ENCODE data around the gene PLEK.

PLEK gene

DNA sequence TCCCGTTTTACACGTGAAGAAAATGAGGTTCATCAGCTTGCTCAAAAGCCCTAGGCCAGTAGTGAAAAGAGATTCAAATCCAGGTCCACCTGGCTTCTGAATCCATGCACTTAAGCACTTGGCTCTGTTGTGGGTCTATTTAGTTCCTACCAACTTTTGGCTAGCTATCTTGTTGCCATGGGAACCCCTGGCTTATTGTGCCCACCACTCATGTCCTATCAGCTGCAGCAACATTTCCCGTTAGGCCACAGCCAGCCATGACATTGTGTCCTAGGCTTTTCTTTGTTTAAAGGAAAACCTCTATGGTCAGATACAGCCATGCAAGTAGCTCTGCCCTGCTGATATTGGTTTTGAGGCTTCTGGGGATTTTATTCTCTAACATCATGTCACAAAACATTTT is 49.8 kb downstream of the PLEK start:
- DNase-seq (ENCODE audit: low read depth, low spot score) = no peak

DNA sequence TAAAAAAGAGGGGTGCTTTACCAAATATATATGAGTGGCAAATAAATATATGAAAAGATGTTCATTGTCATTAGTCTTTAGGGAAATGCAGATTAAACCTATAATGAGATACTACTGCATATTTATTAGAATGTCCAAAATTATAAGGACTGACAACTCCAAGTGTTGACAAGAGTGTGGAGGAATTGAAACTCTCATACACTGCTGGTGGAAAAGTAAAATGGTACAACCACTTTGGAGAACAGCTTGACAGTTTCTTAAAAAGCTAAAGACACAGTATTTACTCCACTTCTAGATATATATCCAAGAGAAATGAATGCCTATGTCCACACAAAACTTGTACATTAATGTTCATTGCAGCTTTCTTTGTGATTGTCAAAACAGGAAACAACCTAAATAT is 50.4 kb downstream of the PLEK start:
- no peak for DNase-seq (ENCODE audit: low read depth, low spot score)

GRCh38 chr2:68416081-68416675 is 51.1 kb downstream of the PLEK start:
- DNase-seq (ENCODE audit: low read depth, low spot score) = no peak

- DNase-seq (ENCODE audit: low read depth, low spot score) = no peak
These were observed 52.8 kb downstream of the PLEK start for GRCh38 chr2:68417926-68418325.

GRCh38 chr2:68418419-68418818 is 53.3 kb downstream of the PLEK start:
- DNase-seq (ENCODE audit: low read depth, low spot score) = no peak

- DNase-seq (ENCODE audit: low read depth, low spot score) = no peak
These were observed 53.8 kb downstream of the PLEK start for GRCh38 chr2:68418855-68419254.

DNA sequence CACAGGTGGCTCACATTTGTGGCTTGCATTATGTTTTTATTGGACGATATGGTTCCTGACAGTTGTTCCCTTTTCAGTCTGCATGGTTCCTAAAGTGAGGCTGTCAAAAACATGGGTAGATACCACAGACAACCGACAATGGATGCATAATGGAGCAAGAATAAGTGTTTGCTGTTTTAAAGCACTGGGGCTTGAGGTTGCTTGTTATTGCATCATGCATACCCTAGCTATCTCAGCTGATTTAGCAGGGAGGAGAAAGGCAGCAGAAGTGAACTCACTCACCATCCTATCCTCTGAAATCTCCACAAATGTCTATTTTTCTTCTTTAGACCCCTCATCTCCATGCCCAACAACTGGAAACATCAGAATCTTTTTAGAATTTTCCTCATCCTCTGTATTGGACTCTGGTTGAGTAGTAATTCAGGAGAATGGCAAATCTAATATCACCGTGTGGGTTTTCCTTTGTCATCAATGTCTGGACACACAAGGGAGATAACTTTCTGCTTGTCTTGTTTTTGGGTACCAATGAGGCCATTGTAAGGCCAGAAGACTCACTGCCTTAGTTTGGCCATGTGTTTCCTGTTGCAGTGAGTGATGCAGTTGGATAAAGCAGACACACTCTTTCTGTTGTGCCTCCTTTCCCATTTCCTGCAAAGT is 55.3 kb downstream of the PLEK start:
- no peak for DNase-seq (ENCODE audit: low read depth, low spot score)

DNA sequence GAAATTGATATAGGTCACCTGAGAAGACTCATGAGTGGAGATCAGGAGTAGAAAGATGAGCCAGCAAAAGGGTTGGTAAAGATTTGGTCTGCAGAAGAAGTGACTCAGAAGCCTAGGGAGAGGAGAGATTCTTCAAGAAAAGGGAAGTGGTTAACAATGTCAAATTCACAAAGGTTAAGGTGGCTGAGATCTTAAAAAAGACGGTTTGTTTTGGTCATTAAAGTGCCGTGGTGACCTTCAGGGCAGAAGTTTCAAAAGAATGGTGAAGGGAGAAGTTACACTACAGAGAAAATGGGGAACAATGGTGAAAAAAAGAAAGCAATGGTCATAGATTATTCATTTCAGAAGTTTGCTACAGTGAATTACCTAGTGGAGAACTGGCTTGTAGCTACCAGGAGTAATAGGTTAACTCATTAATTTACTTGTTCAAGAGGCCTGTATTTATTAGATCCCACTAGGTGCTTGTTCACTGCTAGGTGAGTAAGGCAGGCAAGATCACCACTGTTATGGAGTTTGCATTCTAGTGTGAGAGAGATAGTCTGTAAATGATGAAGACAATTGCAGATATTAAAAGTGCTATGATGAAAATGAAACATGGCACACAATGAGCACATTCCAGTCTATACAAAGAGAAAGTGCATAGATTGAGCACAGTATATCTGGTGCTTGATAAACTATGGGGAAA is 59.0 kb downstream of the PLEK start:
- DNase-seq (ENCODE audit: low read depth, low spot score) = no peak

GRCh38 chr2:68425503-68425902 is 60.4 kb downstream of the PLEK start:
- no peak for DNase-seq (ENCODE audit: low read depth, low spot score)

DNA sequence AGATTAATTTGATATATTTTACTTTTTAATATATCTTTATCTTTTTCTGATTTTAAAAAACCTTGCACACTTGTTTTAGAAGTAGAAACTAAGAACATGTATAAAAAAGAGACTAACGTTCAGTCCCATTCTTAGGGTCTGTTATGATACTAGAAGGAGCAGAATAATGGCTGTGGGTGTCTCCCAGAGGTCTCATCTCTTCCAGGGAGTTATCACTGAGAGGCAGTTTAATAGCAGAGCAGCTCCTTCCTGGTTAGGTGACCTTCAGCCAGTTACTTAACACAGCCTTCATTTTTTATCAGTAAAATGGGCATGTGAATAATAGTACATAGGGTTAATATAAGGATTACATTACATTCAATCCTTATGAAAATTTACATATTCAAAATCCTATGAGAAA is 61.4 kb downstream of the PLEK start:
- no peak for DNase-seq (ENCODE audit: low read depth, low spot score)

DNA sequence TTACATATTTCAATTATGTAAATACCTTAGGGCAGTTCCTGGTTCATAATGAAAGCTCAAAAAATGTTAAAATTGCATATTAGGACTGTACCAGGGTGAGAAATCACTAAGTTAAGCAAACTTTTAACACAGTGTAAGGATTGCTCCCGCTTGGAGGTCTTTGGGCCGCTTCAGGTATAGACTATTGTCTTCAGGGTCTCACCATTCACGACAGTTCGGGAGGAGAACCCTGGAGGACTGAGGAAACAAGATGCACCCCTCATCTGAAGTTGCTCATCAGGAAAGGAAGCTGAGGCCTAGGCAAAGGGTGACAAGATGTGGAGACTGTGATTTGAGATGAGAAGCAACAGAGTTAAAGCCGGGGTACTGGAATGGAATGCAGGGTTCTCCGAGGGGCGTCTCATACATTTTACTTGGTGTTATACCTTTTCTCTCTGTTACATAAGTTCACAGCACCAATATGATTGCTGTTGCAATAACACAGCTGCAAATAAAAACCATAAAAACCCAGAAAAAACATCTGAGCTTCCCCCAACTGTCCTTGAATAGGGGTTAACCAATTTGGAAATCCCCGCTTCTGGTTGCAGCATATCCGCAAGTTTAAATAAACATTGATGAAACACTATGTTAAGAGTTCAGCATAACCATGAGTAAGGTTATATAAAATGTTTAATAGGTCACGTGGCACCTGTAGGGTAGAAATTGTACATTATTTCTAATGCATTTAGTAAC is 61.9 kb downstream of the PLEK start:
- DNase-seq (ENCODE audit: low read depth, low spot score) = no peak

GRCh38 chr2:68428126-68428525 is 63.0 kb downstream of the PLEK start:
- no peak for DNase-seq (ENCODE audit: low read depth, low spot score)

- no peak for DNase-seq (ENCODE audit: low read depth, low spot score)
These were observed 63.7 kb downstream of the PLEK start for GRCh38 chr2:68428746-68429145.

DNA sequence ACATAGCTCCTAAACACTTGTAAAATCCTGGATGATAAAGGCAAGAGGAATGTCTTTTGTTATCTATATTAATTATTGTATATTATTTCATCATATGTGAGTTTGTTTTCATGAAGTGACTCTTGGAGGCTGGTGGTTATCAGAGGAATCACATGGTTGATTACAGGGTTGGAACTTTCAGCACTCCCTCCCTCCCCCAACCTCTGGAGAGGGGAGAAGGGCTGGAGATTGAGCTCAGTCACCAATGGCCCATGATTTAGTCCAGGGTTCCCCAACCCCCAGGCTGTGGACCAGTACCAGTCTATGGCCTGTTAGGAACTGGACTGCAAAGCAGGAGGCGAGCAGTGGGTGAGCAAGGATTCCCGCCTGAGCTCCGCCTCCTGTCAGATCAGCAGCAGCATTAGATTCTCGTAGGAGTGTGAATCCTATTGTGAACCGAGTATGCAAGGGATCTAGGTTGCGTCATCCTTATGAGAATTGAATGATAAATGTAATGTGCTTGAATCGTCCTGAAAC is 64.3 kb downstream of the PLEK start:
- DNase-seq (ENCODE audit: low read depth, low spot score) = no peak

DNA sequence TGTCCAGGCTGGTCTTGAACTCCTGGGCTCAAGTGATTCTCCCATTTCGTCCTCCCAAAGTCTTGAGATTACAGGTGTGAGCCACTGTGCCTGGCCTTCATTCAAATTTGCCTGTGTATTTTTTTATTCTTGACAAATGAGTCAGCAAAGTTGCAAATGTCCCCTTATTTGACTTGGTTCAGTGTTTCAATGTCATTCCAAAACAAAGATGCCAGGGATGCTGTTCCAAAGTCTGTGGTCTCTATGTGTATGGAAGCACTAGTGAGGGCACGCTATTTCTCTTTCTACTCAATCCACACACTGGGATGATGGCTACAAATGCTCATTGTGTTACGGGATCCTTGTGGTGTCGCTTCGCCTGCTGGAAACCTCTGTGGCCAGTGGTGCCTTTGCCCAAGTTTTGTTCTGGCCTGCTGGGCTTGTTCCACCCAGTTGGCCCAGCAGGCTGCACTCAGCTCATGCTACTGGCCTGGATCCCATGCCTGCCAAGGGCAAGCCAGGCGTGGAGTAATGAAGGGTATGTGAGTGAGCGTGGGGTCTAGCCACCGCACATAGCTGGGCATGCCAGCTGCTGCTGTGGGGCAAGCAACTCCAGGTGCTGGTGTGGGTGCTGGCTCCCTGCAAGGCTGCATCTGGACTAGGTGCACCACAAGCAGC is 66.4 kb downstream of the PLEK start:
- no peak for DNase-seq (ENCODE audit: low read depth, low spot score)

- DNase-seq (ENCODE audit: low read depth, low spot score) = no peak
These were observed 67.9 kb downstream of the PLEK start for GRCh38 chr2:68432696-68433658.

DNA sequence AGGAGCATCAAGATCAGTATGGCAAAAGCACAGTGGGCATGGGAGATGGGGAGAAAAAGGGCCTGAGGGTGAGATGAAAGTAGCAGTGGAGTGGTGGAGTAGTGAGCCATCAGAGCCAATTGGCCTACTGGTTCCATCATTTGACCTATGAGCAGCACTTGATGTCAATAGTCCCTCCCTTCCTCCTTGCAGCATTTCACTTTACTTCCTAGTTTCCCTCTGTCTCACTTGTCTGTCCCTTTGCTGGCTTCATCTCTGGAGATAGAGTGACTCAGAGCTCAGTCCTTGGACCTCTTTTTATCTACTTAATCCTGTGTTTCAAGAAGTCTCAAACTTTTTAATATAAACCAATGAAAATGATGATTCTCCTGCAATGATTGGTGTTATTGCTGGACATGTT is 69.9 kb downstream of the PLEK start:
- no peak for DNase-seq (ENCODE audit: low read depth, low spot score)

GRCh38 chr2:68435615-68436014 is 70.5 kb downstream of the PLEK start:
- no peak for DNase-seq (ENCODE audit: low read depth, low spot score)

- no peak for DNase-seq (ENCODE audit: low read depth, low spot score)
These were observed 71.2 kb downstream of the PLEK start for GRCh38 chr2:68436270-68436669.

GRCh38 chr2:68438455-68439303 is 73.6 kb downstream of the PLEK start:
- no peak for DNase-seq (ENCODE audit: low read depth, low spot score)

Data from smooth muscle cell of the brain vasculature (primary cell).